Measurements from ENCODE around the gene CMTM6.

DNA sequence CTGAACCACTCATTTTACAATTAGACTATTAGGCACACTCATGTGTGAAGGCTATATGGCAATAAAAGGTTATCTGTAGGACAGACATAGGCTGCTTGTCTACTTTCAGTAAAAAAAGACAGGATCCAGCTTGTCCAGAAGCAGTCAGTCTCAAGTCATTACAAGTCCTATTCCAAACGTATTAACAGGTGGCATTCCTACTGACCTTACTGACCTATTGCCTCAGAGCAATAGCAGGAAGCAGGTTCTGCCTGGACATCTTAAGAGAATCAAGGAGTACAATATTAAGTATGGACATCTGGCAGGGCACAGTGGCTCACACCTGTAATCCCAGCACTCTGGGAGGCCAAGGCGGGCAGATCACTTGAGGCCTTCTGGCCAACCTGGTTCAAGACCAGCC is 7.0 kb downstream of the CMTM6 start:
- TF ChIP-seq, protein P1, sequence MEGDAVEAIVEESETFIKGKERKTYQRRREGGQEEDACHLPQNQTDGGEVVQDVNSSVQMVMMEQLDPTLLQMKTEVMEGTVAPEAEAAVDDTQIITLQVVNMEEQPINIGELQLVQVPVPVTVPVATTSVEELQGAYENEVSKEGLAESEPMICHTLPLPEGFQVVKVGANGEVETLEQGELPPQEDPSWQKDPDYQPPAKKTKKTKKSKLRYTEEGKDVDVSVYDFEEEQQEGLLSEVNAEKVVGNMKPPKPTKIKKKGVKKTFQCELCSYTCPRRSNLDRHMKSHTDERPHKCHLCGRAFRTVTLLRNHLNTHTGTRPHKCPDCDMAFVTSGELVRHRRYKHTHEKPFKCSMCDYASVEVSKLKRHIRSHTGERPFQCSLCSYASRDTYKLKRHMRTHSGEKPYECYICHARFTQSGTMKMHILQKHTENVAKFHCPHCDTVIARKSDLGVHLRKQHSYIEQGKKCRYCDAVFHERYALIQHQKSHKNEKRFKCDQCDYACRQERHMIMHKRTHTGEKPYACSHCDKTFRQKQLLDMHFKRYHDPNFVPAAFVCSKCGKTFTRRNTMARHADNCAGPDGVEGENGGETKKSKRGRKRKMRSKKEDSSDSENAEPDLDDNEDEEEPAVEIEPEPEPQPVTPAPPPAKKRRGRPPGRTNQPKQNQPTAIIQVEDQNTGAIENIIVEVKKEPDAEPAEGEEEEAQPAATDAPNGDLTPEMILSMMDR (IDR thresholded peaks at IDR 0.05), result no peak
- TF ChIP-seq POLR2A (IDR thresholded peaks at IDR 0.05), result no peak
